Fibroblast of skin of scalp (primary cell): ENCODE measurements around the gene SMC1A.

Source experiments
- DNase-seq: peaks from one replicate; pipeline ENCODE4 v3.0.0-alpha.2; 2013

Gene SMC1A

DNA sequence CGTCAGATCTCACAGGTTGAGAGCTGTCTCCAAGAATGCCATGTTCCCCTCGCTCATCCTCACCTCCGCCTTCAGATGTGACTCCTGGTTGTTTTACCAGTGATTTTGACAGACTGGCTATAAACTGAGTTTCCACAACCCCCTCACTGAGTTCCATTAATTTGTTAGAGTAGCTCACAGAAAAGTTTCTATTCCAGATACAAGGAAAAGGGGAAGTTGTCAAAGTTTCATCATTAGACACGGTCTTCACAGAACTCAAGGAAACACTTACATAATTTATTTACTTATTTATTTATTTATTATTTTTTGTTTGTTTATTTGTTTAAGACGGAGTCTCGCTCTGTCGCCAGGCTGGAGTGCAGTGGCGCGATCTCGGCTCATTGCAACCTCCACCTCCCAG, 85.4 kb downstream of the SMC1A start:
- no peak for DNase-seq

DNA sequence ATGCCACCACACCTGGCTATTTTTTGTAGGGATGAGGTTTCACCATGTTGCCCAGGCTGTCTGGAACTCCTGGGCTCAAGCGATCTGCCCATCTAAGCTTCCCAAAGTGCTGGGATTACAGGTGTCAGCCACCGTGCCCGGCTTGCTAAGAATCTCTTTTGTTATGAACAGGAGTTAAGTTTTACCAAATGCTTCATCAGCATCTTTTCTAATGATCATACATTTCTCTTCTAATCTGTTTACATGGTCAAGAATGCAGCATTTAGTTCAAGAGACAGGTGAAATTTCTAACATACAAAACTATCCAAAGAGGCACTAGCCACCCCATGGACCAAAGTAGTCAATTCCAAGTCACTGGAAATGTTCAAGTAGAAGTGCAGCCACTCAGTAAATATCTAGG, 88.6 kb downstream of the SMC1A start:
- DNase-seq: no peak

- DNase-seq: no peak
Observed at GRCh38 chrX:53332204-53332603, 90.2 kb downstream of the SMC1A start.

DNA sequence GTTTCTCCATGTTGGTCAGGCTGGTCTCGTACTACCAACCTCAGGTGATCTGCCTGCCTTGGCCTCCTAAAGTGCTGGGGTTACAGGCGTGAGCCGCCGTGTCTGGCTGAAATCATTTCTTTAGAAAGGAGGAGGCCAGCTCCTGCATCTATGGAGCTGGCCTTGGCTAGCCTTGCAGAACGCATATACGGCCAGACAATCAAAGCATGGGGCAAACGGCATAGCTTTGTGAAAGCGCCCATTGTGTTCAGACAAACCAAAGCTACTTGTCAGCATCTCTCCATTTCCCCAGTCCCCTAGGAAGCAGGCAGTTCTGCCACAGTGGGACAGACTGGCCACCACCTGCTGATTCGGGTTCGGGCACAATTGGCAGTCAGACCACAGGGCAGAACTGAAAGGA, 92.1 kb downstream of the SMC1A start:
- DNase-seq: no peak

DNA sequence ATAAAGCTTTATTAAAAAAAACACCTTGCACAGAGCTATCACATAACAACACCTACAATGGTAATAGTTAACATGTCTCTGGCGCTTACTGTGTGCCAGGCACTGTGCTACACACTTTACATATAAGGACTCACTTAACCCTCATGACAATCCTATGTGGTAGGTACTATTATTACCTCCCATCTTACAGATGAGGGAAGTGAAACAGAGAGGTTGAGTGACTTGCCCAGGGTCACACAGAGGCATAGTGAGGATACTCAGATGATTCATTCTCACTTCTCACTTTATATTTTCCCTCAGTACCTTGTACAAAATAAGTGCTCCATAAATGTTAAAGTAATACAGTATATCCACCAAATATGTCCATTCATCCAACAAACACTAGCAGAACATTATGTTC, 97.7 kb downstream of the SMC1A start:
- no peak for DNase-seq
